HG02943 (cell line): ENCODE data around the gene CNTNAP2.

Source experiments
- ATAC-seq: cut with Tn5 transposase; IDR thresholded peaks from one replicate; pipeline ENCODE4 v1.9.1; 2021; ENCODE audit warnings: mild to moderate bottlenecking, low read depth, moderate library complexity; ENCODE audit not compliant: unreplicated experiment

CNTNAP2 gene

GRCh38 chr7:147170341-147171012, 1053.9 kb downstream of the CNTNAP2 start:
- no peak for ATAC-seq

GRCh38 chr7:147171013-147171391, 1054.4 kb downstream of the CNTNAP2 start:
- no peak for ATAC-seq

- ATAC-seq = no peak
These were observed 1057.3 kb downstream of the CNTNAP2 start for GRCh38 chr7:147173883-147174282.

GRCh38 chr7:147182874-147183273, 1066.3 kb downstream of the CNTNAP2 start:
- ATAC-seq = no peak

GRCh38 chr7:147183276-147183675, 1066.7 kb downstream of the CNTNAP2 start:
- no peak for ATAC-seq

GRCh38 chr7:147188467-147188866, 1071.9 kb downstream of the CNTNAP2 start:
- no peak for ATAC-seq

- ATAC-seq = no peak
These were observed 1076.9 kb downstream of the CNTNAP2 start for GRCh38 chr7:147193476-147193875.

GRCh38 chr7:147196481-147196880, 1079.9 kb downstream of the CNTNAP2 start:
- no peak for ATAC-seq

- no peak for ATAC-seq
These were observed 1080.4 kb downstream of the CNTNAP2 start for GRCh38 chr7:147197006-147197405.

GRCh38 chr7:147199868-147200267, 1083.3 kb downstream of the CNTNAP2 start:
- ATAC-seq = no peak

GRCh38 chr7:147207988-147208387, 1091.4 kb downstream of the CNTNAP2 start:
- no peak for ATAC-seq

- ATAC-seq = no peak
These were observed 1114.7 kb downstream of the CNTNAP2 start for GRCh38 chr7:147231275-147231674.

GRCh38 chr7:147235645-147236382, 1119.2 kb downstream of the CNTNAP2 start:
- no peak for ATAC-seq

- ATAC-seq = no peak
These were observed 1123.9 kb downstream of the CNTNAP2 start for GRCh38 chr7:147240468-147240867.

- ATAC-seq = no peak
These were observed 1128.7 kb downstream of the CNTNAP2 start for GRCh38 chr7:147245274-147245673.

GRCh38 chr7:147249956-147250355, 1133.4 kb downstream of the CNTNAP2 start:
- no peak for ATAC-seq

GRCh38 chr7:147251751-147252325, 1135.2 kb downstream of the CNTNAP2 start:
- ATAC-seq = no peak

- ATAC-seq = no peak
These were observed 1145.1 kb downstream of the CNTNAP2 start for GRCh38 chr7:147261693-147262092.

- ATAC-seq = no peak
These were observed 1148.9 kb downstream of the CNTNAP2 start for GRCh38 chr7:147265528-147265927.

GRCh38 chr7:147276106-147276505, 1159.5 kb downstream of the CNTNAP2 start:
- no peak for ATAC-seq

GRCh38 chr7:147276783-147277370, 1160.3 kb downstream of the CNTNAP2 start:
- no peak for ATAC-seq
